Measurements from ENCODE around the gene TCF4. TPM values are rescaled to one million over a fixed set of nuclear protein-coding genes. Genes with fewer than 3 reads are reported as not detected.

The TCF4 gene
- total RNA-seq, 6 experiments from 2014 or later: 50.4 to 71.1 (median 59.0) TPM

DNA sequence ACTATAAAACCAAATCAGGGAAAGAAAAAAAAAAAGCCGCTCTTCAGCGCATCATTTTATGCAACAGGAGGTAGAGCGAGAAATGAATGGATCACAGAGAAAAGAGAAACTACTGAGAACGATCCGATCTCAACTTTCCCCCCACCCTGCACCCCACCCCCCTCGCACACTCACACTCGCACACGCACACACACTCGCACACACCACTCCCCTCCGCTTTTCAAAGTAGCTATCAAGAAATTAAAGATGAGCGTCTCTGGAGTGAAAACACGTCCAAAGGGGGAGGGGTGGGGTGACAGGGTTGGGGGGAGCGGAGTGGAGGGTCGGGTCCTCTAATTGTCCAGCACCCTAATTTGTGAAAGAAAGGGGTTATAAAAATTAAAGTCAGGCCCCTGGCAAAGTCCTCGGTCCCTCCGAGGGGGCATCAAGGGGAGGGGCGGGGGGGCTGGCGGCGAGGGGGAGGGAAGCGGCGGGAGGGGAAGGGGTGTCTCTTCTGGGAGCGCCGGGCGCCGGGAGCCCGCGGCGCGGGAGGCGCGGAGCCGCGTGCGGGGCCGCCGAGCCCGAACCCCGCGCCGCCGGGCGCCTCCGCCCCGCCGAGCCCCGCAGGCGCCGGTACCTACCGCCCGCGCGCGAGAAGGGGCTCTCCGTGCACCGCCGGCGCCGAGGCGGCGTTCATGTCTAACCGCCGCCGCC, 428 bp downstream of the TCF4 start:
- DNase-seq: no peak

DNA sequence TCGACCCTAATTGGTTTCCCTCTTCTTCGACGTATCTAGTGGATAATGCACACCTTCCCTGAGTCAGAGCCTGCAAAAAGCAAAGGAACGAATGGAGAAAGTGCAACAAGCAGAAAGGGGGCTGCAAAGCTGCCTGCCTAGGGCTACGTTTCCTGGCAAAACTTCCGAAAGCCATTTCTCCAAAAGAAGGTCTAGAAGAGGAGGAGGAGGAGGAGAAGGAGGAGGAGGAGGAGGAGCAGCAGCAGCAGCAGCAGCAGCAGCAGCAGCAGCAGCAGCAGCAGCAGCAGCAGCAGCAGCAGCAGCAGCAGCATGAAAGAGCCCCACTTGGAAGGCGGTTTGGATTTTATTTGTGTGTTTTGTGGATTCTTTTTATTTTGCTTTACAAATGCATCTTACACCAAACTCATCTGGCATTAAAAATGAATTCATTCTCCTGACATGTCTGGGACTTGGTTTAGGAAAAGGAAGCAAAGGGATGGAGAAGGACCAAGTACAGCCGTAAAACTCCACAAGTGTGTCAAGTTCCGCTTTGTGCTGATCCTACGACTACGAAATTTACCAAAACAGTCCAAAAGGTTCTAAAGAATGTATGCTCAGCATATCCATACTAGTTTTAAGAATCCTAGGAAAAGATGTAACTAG, 2.0 kb downstream of the TCF4 start:
- TF ChIP-seq, protein P1, sequence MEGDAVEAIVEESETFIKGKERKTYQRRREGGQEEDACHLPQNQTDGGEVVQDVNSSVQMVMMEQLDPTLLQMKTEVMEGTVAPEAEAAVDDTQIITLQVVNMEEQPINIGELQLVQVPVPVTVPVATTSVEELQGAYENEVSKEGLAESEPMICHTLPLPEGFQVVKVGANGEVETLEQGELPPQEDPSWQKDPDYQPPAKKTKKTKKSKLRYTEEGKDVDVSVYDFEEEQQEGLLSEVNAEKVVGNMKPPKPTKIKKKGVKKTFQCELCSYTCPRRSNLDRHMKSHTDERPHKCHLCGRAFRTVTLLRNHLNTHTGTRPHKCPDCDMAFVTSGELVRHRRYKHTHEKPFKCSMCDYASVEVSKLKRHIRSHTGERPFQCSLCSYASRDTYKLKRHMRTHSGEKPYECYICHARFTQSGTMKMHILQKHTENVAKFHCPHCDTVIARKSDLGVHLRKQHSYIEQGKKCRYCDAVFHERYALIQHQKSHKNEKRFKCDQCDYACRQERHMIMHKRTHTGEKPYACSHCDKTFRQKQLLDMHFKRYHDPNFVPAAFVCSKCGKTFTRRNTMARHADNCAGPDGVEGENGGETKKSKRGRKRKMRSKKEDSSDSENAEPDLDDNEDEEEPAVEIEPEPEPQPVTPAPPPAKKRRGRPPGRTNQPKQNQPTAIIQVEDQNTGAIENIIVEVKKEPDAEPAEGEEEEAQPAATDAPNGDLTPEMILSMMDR (IDR thresholded peaks at IDR 0.05): no peak
- DNase-seq: no peak
- peak overlapping the region; percentile 93 for H3K4me3 Mint-ChIP-seq
- no peaks in the 10 kb centered on the region for H3K27me3 Mint-ChIP-seq (ENCODE audit: insufficient read depth)
- peaks cover 10% of the 10 kb centered on the region; the same call in 1 of the 2 replicates for H3K36me3 Mint-ChIP-seq (ENCODE audit: low read depth)
- peak overlapping the region; percentile 91 for H3K27ac Mint-ChIP-seq
- peaks cover 53% of the 10 kb centered on the region for H3K4me1 Mint-ChIP-seq (ENCODE audit: low read depth)
- no peaks in the 10 kb centered on the region for H3K9me3 Mint-ChIP-seq

More for the DNA sequence above, 428 bp downstream of the TCF4 start:
- Mint-ChIP-seq H3K36me3 (ENCODE audit: low read depth) (peaks cover 5% of the 10 kb centered on the region; the same call in 1 of the 2 replicates), H3K9me3 (no peaks in the 10 kb centered on the region), H3K27ac (peak overlapping the region; percentile 91), H3K27me3 (ENCODE audit: insufficient read depth) (no peaks in the 10 kb centered on the region), H3K4me3 (peak overlapping the region; percentile 97), H3K4me1 (ENCODE audit: low read depth) (peaks cover 47% of the 10 kb centered on the region)
- TF ChIP-seq, protein P1 (IDR thresholded peaks at IDR 0.05): no peak

DNA sequence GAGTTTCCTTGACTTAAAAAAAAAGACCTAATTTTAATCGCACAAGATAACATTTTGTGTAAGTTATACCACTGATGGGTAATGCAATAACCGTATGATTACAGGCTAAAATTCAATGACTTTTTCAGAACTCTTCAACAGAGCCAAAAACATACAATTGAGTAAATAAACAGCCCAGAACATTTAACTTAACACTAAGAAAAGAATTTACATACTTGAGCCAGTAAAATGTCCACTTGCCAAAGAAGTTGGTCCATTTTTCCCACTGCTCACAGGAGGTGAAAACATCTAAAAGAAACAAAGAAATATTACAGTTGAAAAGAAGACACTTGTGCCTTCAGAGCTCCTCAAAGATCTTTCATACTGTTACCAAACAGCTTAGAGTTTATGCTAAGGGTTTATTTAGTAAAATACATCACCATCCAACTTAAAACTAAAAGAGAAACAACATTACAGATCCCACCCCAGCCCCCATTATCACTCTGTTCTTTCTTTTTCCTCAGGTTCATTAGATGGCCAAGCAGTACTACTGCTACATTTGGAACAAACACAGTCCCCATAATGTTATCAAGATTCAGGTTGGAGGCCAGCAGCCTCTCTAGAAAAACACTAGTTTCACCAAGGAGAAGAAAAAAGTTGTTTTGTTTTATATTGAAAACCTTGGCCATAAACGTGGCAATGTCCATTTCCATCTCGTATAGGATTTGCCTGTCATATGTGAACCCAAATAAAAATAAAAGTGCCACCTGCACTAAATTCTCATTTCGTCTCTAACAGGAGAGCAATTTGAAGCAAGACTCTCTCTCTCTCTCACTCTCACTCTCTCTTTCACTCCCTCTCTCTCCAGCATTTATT, 2.7 kb downstream of the TCF4 start:
- Mint-ChIP-seq H3K9me3 (no peaks in the 10 kb centered on the region), H3K27ac (peak overlapping the region; percentile 91), H3K4me3 (peak overlapping the region; percentile 93), H3K36me3 (ENCODE audit: low read depth) (peaks cover 10% of the 10 kb centered on the region; the same call in 1 of the 2 replicates), H3K27me3 (ENCODE audit: insufficient read depth) (no peaks in the 10 kb centered on the region), H3K4me1 (ENCODE audit: low read depth) (peaks cover 59% of the 10 kb centered on the region)
- TF ChIP-seq, protein P1 (IDR thresholded peaks at IDR 0.05): no peak
- DNase-seq: no peak

DNA sequence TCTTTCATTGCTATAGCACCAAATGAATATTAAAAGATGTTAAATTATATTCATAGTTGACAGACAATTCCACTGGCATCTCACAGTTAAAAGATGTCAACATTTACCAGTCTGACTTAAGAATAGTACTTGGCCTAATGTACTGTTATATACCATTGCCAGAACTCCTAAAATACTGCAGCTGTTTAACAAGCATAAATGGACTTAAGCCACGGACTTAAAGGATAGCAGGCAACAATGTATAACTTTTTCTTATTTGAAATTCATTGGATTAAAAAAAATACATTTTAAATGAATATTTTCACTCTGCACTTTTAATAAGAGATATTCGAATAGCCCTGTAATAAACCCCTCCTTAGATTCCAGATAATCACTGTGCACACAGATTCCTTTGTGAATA, 3.8 kb downstream of the TCF4 start:
- H3K9me3 Mint-ChIP-seq: no peaks in the 10 kb centered on the region
- peaks cover 10% of the 10 kb centered on the region; the same call in 1 of the 2 replicates for H3K36me3 Mint-ChIP-seq (ENCODE audit: low read depth)
- no peak for DNase-seq
- H3K4me3 Mint-ChIP-seq: peak overlapping the region; percentile 74
- no peak overlapping the region for H3K27ac Mint-ChIP-seq
- no peaks in the 10 kb centered on the region for H3K27me3 Mint-ChIP-seq (ENCODE audit: insufficient read depth)
- peaks cover 64% of the 10 kb centered on the region for H3K4me1 Mint-ChIP-seq (ENCODE audit: low read depth)
- TF ChIP-seq, protein P1 (IDR thresholded peaks at IDR 0.05): no peak

DNA sequence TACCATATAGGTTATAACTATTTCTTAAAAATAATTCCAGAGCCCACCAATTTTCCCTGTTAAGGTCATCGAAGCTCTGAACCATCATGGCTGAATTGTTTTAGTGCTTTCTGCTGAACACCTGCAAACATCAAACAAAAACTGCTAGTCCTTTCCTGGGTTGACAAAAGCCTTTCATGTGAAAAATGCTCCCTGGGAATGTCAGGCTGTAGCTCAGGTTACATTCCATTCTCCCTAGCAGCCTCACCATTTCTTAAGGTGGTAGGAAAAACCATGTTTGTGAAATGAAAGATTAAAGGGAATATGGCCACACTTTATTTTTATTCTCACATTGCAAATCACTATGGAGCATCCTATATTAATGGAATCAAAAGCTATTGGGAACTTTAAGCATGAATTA, 5.7 kb downstream of the TCF4 start:
- H3K9me3 Mint-ChIP-seq: no peaks in the 10 kb centered on the region
- H3K4me1 Mint-ChIP-seq (ENCODE audit: low read depth): peaks cover 64% of the 10 kb centered on the region
- TF ChIP-seq, protein P1 (IDR thresholded peaks at IDR 0.05): no peak
- no peak for DNase-seq
- H3K4me3 Mint-ChIP-seq: no peak overlapping the region
- no peaks in the 10 kb centered on the region for H3K27me3 Mint-ChIP-seq (ENCODE audit: insufficient read depth)
- no peak overlapping the region for H3K27ac Mint-ChIP-seq
- H3K36me3 Mint-ChIP-seq (ENCODE audit: low read depth): peaks cover 10% of the 10 kb centered on the region; the same call in 1 of the 2 replicates

All from HFFc6 (cell line).